Measurements from ENCODE around the gene PDE4D.

GRCh38 chr5:59471463-59471862 is 422.1 kb downstream of the PDE4D start:
- TF ChIP-seq POLR2A (IDR thresholded peaks at IDR 0.05) (no peak), CTCF (IDR thresholded peaks at IDR 0.05) (no peak)

Data from right lobe of liver (tissue), 4 donors.